Epithelial cell of esophagus (primary cell): ENCODE data around the gene CUBN.

Experiments
- DNase-seq: peaks from one replicate; pipeline ENCODE4 v3.0.0; 2010; ENCODE audit warnings: low read depth
- H3K4me3 ChIP-seq: 2 replicates; pipeline ENCODE4 v1.5.1; 2011; ENCODE audit warnings: mild to moderate bottlenecking, low read length, control low read depth
- TF ChIP-seq, protein P1 (sequence below): IDR thresholded peaks from 2 replicates; pipeline ENCODE4 v1.5.1; 2011; ENCODE audit warnings: low read depth, mild to moderate bottlenecking, low read length, control low read depth, inconsistent platforms; ENCODE audit not compliant: insufficient read depth; ENCODE audit errors: missing control alignments

The CUBN gene

GRCh38 chr10:16866541-16867275, 262.9 kb downstream of the CUBN start:
- no peak overlapping the region for H3K4me3 ChIP-seq
- no peak for DNase-seq
- TF ChIP-seq, protein P1, sequence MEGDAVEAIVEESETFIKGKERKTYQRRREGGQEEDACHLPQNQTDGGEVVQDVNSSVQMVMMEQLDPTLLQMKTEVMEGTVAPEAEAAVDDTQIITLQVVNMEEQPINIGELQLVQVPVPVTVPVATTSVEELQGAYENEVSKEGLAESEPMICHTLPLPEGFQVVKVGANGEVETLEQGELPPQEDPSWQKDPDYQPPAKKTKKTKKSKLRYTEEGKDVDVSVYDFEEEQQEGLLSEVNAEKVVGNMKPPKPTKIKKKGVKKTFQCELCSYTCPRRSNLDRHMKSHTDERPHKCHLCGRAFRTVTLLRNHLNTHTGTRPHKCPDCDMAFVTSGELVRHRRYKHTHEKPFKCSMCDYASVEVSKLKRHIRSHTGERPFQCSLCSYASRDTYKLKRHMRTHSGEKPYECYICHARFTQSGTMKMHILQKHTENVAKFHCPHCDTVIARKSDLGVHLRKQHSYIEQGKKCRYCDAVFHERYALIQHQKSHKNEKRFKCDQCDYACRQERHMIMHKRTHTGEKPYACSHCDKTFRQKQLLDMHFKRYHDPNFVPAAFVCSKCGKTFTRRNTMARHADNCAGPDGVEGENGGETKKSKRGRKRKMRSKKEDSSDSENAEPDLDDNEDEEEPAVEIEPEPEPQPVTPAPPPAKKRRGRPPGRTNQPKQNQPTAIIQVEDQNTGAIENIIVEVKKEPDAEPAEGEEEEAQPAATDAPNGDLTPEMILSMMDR: no peak

- TF ChIP-seq, protein P1: no peak
- DNase-seq: no peak
- H3K4me3 ChIP-seq: no peak overlapping the region
These were observed 263.8 kb downstream of the CUBN start for GRCh38 chr10:16865766-16866165.

DNA sequence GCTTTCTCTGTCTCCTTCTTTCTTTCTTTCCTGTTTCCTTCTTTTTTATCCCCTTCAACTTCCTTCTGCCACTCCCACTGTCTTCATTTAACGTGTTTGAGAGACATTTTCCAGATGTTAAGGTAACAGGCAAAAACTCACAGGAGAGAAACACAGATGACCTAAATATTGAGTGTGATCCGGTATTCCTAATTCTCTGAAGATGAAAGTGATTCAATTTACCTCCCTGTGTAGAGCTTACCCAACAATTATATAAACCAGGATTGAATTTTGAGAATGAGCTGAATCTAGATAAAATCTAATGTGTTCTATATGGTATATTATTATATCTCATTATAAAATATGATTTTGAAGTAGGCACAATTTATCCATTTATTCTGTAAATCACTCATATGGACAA, 265.8 kb downstream of the CUBN start:
- TF ChIP-seq, protein P1: no peak
- DNase-seq: no peak
- H3K4me3 ChIP-seq: no peak overlapping the region

DNA sequence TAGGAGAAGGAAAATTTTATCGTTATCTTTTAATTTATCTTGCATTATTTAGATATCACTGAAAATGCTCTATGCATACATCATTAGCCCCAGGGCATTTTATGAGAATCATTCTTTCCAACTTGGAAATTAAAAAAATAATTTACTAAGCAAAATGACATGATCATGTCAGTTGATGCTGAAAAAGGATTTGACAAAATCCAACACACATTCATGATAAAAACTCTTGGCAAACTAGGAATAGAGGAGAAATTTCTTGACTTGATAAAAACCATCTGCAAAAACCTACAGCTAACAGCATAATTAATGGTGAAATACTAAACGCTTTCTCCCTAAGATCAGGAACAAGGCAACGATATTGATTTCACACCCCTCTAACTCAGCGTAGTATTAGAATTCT, 272.2 kb downstream of the CUBN start:
- no peak overlapping the region for H3K4me3 ChIP-seq
- TF ChIP-seq, protein P1: no peak
- no peak for DNase-seq

- no peak overlapping the region for H3K4me3 ChIP-seq
- no peak for DNase-seq
- TF ChIP-seq, protein P1: no peak
These were observed 273.0 kb downstream of the CUBN start for GRCh38 chr10:16856567-16856966.

- peak; percentile 75 for DNase-seq
- TF ChIP-seq, protein P1: no peak
- H3K4me3 ChIP-seq: no peak overlapping the region
These were observed 273.5 kb downstream of the CUBN start for GRCh38 chr10:16856092-16856491.

DNA sequence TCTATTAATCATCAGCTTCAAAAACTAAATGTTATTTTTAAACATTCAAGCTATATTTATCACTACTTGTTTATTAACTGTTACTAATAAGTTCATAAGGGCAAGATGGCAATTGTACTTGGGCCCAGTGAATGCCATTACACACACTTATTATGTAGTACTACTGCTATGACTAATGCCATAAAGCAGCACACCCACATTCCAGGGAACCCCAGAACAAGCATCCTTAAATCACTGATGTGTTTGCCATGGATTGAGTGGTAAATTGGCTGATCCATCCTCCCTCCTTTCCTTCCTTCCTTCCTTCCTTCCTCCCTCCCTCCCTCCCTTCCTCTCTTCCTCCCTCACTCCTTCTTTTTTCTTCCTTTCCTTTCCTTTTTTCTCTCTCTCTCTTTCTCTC, 275.0 kb downstream of the CUBN start:
- peak; percentile 81 for DNase-seq
- TF ChIP-seq, protein P1: no peak
- H3K4me3 ChIP-seq: no peak overlapping the region
